GM21737 (cell line): ENCODE results near the gene WNK4.
"Not testable (repeated sequence)": the region's sequence is repeated elsewhere in the genome, so short reads cannot be mapped to it uniquely, and the experiment has no call there.

ENCODE experiments used
- ATAC-seq: cut with Tn5 transposase; IDR thresholded peaks from one replicate; pipeline ENCODE4 v1.9.1; 2021; ENCODE audit warnings: mild to moderate bottlenecking, moderate library complexity; ENCODE audit not compliant: unreplicated experiment

WNK4 gene

GRCh38 chr17:42769964-42770363, 10.4 kb upstream of the WNK4 start:
- ATAC-seq: not testable (repeated sequence)

- ATAC-seq: no peak
Observed at GRCh38 chr17:42772945-42773289, 7.5 kb upstream of the WNK4 start.

GRCh38 chr17:42773290-42774035, 6.9 kb upstream of the WNK4 start, which contains the start of gene VPS25:
TSS of gene VPS25 (plus strand) at chr17:42773449. CDS start at chr17:42773476, 27 bp downstream.
- ATAC-seq: peak; percentile 71

DNA sequence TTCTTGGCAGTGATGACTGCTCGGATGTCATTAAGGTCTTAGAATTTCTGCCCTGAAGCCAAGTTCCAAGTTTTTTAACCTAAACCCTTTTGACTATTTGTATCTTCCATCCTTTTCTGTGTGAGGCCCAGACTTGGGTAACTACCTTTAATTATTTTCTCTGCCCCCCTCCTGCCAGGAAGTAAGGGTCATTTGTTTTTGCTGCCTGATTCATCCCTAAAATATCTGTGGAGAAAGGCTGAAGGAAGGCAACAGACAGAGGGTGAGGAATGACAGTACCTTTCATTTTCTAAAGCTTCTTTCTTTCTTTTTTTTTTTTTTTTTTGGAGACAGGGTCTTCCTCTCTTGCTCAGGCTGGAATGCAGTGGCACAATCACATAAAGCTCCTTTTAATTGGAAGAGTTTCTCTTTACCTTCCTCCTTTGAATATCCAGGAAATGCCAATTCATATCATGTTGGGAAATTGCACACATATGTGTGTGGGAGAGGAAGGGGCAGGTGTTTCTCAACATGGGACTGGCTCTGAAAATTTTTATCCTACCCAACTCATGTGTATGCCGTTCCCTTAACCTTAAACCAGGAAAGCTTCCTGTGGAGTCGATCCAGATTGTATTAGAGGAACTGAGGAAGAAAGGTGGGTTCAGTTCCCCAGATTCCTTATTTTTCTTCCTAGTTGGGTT, 6.2 kb upstream of the WNK4 start:
- no peak for ATAC-seq

DNA sequence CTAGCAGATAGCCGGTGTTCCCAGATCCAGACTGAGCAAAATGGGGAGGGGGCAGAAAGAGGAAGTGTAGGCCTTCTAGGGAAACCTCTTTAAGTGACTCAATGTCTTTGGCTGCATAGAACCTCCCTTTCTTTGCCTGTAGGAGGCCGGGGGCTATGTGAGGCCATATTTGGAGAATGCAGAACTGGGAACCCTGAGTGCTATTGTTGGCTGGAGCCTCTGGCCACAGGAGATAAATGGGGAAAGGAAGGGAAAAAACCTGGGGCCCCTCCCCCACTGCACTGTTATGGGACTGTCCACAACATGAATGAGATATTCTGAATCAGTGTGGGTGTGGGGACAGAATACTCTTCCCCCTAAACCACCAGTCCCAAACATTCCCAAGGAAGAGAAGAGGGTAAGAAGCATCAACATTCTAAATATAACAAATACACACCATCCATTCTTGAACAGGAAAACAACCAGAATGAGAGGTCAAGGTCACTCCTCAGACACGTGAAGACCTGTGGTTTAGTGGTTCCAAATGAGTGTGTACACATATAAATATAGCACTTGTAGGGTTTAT, 4.8 kb upstream of the WNK4 start:
- no peak for ATAC-seq

DNA sequence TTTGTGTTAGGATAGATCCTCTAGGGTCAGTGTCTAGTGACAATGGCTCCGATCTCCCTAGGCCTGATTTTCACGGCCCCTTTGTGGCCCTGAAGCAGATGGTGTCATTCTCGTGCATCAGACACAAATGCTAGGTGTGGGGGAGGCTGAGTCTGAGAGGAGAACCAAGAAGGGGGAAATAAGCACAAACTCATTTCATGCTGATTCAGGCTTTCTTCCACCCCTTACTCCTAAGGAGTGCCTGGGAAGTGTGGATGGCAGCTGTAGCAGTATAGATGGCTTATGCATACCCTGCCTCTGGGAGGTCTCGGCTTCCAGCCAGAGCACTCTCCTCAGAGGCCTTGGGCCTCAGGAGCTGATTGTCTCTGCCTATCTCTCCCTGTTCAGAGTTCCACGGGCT, 1.8 kb upstream of the WNK4 start:
- no peak for ATAC-seq

GRCh38 chr17:42779304-42779935, 990 bp upstream of the WNK4 start:
- ATAC-seq: no peak

DNA sequence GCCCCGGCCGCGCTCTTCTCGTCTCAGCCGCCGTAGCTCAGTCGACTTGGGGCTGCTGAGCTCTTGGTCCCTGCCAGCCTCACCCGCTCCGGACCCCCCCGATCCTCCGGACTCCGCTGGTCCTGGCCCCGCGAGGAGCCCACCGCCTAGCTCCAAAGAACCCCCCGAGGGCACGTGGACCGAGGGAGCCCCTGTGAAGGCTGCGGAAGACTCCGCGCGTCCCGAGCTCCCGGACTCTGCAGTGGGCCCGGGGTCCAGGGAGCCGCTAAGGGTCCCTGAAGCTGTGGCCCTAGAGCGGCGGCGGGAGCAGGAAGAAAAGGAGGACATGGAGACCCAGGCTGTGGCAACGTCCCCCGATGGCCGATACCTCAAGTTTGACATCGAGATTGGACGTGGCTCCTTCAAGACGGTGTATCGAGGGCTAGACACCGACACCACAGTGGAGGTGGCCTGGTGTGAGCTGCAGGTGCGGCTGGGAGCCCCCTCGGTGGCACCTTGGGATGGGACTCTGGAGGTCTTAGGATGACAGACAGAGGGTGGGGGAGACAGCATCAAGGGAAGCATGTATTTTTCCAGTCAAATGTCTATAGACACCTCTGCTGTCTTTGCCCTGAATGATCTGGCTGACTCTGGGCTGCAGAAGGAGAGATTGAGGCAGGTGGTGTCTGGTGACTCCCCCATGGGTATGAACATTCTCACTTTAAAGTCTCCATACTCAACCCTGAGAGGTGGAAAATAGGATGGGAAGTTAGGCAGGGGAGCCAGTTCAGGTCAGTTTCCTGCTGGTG, 635 bp downstream of the WNK4 start:
- no peak for ATAC-seq

GRCh38 chr17:42781639-42782165, 1.3 kb downstream of the WNK4 start:
- no peak for ATAC-seq

- ATAC-seq: no peak
Observed at GRCh38 chr17:42782166-42783061, 2.0 kb downstream of the WNK4 start.

GRCh38 chr17:42783062-42783790, 2.8 kb downstream of the WNK4 start:
- no peak for ATAC-seq

GRCh38 chr17:42783791-42784138, 3.4 kb downstream of the WNK4 start:
- no peak for ATAC-seq

GRCh38 chr17:42784409-42784808, 4.0 kb downstream of the WNK4 start:
- ATAC-seq: no peak

- ATAC-seq: no peak
Observed at GRCh38 chr17:42784811-42785592, 4.6 kb downstream of the WNK4 start.

DNA sequence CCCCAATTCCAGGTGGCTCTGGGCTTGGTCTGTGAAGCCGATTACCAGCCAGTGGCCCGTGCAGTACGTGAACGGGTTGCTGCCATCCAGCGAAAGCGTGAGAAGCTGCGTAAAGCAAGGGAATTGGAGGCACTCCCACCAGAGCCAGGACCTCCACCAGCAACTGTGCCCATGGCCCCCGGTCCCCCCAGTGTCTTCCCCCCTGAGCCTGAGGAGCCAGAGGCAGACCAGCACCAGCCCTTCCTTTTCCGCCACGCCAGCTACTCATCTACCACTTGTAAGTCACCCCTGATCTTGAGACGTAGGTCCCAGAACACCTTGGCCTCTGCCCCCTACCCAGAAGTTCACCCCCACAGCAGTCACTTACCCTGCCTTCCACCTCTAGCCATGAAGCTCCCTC, 6.9 kb downstream of the WNK4 start:
- ATAC-seq: no peak

- no peak for ATAC-seq
Observed at GRCh38 chr17:42791948-42792347, 11.5 kb downstream of the WNK4 start.

GRCh38 chr17:42792545-42792944, 12.1 kb downstream of the WNK4 start:
- no peak for ATAC-seq

DNA sequence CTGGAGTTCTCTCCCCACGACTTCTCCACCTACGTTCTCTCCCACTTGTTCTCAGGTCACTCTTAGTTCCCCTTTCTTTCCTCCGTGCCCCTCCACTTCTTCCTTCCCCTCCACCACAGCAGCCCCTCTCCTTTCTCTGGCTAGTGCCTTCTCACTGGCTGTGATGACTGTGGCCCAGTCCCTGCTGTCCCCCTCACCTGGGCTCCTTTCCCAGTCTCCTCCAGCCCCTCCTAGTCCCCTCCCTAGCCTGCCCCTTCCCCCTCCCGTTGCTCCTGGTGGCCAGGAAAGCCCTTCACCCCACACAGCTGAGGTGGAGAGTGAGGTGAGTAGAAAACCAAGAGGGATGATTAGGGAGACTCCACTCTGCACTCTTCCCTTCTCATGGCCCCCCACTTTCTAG, 14.7 kb downstream of the WNK4 start:
- ATAC-seq: no peak
